HG02678 (cell line): ENCODE data around the gene IGF2BP3.
"Not testable (repeated sequence)": the region's sequence is repeated elsewhere in the genome, so short reads cannot be mapped to it uniquely, and the experiment has no call there.

Experiments used
- ATAC-seq: cut with Tn5 transposase; IDR thresholded peaks from one replicate; pipeline ENCODE4 v1.9.1; 2021; ENCODE audit warnings: mild to moderate bottlenecking, moderate library complexity; ENCODE audit not compliant: unreplicated experiment

The IGF2BP3 gene

DNA sequence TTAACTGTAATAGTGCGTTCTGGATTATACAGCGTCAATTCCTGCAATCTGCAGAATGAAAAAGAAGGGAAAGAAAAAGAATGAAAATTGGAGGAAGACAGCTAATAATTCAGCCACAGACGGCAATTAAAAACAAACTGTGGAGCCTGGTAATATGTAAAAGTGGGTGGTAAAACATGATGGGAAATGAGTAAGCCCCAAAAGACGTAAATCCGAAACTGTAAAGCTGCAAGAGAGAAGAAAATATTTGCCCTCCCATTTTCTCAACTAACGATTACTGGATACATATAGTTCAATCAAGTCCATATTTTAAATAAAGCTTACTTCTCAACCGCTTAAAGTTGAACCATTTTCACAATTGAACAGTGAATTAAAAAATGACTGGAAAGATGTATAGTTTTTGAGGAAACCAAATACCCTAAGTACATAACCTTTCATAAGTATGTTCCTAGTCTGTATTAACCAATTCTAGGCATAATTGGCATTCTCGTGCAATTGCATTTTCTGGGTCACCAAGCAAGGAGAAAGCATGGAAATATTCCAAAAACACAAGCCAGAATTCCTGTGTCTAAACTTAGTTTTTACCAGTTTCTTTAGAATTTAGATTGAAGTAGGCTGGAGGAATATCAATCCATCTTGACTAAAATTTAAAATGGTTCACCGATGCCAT is 126.3 kb downstream of the IGF2BP3 start:
- ATAC-seq, result no peak

DNA sequence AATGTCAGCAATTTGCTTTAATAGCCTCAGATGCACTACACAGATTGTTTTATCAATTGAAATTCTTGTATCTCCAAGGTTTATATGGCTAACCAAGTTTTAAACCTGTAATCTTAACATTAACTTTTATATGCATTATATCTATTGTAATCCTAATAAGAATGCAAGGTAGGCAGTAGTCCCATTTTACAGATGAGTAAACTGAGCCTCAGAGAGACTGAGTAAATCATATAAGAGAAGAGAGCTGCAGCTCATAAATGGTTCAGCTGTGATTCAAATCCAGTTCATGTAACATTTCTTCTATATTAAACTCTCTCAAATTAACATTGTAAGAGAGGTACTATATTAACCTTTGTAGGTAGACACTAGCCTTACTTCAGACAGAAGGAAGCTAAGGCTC is 127.2 kb downstream of the IGF2BP3 start:
- ATAC-seq, result no peak

DNA sequence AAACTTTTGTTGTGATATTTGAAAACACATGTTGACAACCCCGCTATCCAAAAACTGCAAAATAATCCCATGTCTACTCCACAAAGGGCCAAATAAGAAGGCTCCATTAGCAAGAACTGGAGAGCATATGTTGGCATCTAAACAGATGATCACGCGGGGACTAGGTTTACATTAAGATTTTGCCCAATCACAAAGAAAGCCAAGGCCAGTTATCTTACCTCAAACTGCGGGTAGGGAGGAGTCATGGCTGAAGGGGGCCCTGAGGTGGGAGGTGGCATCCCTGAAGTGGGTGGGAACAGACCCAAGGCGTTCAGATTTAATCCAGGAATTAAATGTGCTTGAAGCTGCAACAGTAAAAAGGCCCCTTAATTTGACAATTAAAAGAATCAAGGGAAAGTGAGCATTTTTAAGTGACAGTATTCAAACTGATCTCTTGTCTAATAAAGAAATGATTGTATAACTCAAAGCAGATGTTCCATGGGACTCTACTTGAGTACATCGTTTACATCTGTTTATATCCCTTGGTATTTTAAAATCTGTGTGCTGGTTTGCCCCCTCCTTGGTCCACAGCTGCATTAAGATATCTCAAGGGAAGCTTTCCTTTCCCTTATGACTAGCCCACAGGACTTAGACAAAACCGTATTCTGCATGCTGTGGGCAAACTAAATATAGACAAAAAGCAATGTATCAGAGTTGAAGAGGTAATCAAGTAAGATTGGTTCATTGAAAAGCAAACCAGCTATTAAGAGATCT is 128.3 kb downstream of the IGF2BP3 start:
- no peak for ATAC-seq

DNA sequence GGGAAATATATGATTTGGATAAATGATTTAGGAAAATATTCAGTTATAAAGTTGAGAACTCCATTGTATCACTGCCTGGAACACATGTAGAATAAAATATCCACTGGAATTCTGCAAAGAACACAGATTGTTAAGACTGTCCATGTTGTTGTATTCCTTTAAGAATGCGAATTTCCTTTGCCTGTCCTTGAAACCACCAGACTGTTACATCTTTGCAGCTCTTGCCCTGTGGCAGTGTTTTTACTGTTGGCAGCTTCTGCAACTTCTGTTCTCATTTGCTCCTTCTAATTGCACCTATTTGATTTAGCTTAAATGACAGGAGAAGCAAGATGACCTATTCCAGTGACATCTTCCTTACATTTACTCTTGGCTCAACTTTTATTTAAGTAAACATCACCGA is 131.4 kb downstream of the IGF2BP3 start:
- ATAC-seq, result no peak

DNA sequence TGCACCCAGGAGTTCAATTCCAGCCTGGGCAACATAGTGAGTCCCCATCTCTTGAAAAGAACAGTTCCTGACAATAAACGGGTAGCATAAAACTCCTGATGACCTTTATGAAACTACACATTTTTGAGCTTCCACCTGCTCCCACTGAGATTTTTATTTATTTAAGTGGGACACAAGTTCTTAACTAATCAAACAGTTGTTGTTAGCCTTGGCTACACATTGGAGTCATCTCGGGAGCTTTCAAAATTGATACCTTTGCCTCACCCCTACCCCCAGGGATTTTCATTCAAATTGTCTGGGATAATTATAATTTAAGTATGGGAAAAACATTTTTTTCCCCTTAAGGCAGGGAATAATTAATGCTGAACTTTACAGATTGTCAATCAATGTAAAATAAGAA is 131.9 kb downstream of the IGF2BP3 start:
- ATAC-seq, result no peak

DNA sequence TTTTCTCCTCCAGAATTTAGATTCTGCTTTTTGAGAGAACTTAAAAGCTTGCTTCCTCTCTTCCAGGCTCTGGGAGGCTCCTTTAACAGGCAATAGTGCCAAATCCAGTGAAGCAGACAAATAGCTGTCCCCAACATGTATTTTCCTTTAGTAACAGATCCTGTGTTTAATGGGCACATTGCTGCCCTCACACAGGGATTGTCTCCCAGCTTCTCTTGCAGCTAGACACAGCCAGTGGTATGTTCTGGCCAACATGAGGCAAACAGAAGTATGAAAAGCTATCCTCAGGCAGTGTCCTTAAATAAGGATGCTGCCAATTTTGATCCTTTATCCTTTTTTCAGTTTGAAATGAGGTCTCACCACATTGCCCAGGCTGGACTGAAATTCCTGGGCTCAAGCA is 132.9 kb downstream of the IGF2BP3 start:
- ATAC-seq, result no peak

DNA sequence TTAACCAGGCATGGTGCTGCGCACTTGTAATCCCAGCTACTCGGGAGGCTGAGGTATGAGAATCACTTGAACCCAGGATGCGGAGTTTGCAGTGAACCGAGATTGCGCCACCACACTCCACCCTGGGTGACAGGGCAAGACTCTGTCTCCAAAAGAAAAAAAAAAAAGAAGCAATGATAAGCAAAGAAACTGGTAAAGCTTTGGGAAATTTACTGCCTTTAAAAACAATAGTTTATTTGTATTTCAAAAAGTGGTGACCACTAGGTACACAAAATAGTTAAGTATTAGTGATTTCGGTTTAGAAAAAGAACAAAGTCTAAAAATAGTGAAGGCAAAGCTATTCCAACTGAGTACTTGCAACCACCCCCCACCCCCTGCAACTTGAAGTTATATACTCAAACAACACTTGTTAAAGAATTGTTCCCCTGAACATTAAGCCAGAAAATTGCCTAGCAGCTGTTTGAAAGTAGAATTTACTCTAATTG is 133.4 kb downstream of the IGF2BP3 start:
- no peak for ATAC-seq

DNA sequence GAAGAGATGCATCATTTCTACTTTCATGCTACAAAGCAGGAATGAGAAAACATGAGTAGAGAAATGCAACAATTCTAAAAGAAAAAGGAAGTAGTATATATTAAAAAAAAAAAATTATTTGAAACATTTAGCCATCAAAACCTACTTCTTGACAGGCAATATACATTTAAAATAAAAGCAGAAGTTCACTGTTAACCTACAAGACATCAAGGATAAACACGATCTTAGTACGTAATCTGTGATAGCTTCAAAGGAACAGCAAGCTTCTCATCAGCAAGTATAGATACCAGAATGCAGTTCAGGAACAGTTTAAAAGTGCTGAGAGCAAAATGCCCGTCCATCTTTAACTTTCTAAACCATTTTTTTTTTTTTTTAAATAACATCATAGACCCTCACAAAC is 134.2 kb downstream of the IGF2BP3 start:
- ATAC-seq, result no peak

DNA sequence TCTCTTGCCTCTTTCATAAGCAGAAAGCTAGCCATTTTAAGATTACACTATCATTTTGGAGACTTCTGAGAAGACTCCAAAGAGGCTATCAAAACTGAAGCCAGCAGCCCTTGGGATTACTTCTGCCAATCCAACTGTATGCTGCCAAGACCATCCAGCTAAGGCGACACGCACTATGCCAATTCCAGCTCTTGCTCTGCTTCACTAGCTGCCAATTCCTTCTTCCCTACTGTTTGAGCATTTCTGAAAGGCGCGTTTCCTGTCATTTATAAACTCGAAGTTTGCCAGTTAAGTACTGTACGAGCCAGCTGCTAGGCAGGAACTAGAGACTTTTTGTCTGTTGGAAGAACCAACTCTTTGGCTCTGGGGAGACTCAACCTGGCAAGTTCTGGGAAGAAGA is 134.7 kb downstream of the IGF2BP3 start:
- ATAC-seq, result no peak

DNA sequence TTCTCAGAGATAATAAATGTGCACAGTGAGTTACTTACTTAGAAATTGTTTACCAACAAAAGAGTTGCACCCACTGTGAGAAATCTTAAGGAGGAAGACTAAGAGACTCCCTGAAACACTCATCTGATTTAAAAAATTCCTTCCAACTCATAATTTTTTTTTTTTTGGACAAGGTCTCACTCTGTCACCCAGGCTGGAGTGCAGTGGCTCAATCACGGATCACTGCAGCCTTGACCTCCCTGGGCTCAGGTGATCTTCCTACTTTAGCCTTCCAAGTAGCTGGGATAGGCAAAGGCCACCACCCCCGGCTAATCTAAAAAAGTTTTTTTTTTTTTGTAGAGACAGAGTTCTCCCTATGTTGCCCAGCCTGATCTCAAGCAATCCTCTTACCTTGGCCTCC is 135.2 kb downstream of the IGF2BP3 start:
- ATAC-seq, result no peak

DNA sequence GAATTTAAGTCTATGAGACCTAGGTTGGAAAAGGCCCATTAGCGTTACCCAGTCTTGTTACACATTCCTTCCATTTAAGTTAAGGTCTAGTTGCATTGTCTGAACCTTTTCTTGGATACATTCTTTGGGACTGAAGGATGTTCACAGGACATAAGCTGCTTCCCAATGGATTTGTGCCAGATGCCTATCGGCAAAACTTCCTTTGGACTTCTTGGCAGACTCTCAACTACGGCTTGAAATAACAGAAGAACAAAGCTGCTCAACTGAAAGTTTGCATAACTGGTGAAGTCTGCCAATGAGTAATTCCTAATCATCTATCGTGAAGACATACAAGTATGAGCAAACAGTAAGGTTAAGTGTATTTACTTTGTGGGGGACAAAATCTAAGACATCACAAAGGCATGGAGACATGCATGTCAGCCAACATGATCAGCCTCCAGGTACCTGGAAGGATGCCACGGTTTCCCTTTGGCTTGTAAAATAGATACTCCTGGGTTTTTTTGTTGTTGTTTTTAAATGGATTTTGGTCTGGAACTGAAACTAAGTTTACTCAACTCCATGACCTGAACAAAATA is 135.7 kb downstream of the IGF2BP3 start:
- no peak for ATAC-seq

DNA sequence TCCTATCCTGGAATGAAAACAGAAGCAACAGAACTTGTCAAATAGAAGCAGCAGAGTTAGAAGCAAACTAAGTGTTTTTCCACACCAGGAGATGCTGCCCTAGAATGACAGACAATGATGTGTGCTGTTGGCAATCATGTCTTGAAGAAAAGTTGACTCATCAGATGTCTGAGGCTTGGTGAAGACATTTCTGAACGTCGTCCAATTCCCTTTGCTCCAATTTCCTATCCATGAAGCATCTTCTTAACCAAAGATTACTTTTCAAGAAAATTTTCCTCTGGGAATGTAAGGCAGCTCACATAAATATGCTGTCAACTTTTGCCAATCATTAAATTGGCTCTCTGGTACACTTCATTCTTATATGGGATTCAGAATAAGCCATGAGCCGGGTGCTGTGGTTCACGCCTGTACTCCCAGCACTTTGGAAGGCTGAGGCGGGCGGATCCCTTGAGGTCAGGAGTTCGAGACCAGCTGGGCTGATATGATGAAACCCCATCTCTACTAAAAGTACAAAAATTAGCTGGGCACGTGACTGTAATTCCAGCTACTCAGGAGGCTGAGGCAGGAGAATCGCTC is 136.5 kb downstream of the IGF2BP3 start:
- ATAC-seq, result no peak

DNA sequence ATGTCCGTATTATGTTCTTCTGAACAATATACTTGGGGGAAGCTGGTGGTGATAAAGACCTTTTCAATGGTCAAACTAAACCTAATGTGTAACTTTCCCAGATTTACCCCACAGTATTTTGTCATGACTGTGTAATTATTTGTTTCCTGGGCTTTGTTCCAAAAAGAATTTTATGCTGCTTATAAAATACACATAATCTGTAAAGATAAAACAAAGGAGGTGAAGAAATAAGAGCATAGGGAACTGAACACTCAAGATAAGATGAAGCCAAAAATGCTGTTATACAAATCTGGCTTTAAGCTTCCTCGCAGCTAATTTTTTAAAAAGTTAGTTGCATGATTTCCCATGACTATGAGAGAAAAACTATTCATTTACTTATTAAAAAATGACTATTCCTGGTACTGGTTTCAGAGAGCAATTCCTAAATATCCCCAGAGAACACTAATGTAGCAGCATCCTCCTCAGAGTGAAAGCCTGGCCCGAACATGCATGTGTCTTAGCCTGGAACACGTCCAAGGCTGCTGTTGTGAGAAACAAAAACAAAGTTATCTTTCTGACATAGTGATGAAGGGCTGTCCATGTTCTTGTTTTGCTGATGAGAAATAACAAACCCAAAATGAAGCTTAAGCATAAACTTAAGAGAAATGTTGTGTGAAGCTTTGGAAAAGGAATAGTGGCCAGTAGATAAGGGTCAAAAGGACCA is 137.2 kb downstream of the IGF2BP3 start:
- ATAC-seq, result no peak

DNA sequence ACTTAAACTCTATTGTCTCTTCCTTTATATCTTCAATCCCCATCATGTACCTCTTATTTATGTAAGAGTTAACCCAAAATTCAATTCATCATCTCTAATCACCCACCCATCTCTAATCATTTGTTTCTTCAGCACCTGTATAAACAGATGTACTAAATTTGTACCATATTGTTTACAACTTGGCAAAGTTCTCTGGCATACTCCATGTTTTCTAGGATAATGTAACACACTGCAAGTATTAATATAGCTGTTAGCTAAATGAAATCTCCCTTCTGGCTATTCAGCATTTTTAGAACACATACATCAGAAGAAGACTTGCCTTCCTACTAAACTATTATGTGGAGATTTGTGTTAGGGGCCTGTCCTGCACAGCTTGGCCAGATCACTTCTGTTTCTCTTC is 138.1 kb downstream of the IGF2BP3 start:
- ATAC-seq, result no peak

DNA sequence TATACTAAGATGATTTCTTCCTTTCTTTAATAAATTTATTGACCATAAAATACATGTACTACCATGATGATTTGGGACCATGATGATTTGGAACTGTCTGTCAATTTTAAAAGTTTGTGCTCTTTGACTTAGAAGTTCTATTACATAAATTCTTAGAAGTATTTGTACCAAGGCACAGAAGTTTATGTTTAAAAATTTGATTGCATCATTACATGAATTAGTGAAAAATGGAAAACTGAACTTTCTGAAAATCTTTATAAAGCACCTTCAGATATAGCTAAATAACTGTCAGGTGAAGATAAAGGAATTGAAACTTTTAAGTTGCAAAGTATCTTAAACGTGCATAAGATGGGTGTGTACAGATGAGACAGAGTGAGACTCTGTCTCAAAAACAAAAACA is 139.2 kb downstream of the IGF2BP3 start:
- ATAC-seq, result no peak

DNA sequence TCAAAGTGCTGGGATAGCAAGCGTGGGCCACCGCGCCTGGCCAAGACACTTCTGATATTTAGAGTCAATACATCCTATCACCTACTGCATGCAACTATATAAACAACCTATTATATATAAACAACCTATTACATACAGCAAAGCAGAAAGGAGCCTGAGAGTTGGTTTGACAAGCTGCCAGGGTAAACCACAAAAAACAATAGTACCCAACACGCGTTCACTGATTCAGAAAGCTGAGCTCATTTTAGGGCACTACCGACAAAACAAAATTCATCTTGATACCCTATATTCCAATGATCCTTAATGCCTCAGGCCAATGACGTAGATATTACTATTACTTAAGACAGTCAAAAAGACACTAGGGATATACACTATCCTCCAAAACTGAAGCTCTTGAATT is 154.9 kb downstream of the IGF2BP3 start:
- no peak for ATAC-seq

DNA sequence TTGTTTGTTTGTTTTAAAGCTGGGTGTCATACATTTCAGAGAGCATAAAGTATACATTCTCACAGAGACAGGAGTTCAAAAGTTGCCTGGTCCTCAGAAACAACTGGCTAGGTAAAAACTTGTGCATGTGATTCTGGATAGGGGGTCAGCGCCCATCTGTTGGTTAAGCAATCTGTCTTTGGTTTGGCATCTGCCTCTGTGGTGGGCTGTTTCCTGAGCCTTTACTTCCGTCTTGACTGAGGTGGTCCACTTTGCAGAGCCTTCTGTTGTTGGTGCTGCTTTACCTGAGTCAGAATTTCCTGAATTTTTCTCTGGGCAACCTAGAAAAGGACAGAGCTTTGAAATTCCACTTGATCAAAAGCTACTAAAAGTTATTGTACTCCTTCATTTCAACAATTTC is 158.2 kb downstream of the IGF2BP3 start:
- not testable (repeated sequence) for ATAC-seq

DNA sequence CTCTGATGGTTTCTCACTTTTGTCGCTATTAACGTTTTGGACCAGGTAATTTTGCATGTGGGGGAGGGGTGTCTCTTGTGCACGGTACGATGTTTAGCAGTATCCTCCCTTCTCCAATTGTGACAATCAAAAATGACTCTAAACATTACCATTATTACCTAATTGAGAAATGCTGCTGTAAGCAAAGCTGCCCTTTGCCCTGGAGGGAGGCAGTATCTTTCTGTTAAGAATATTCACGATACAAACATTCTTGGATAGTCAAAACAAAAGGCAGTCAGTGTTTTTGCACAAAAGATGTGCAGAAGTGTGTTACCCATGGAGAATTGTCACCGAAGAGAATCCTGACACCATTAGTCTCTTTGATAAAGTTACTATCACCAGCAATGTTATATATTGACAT is 161.5 kb downstream of the IGF2BP3 start:
- no peak for ATAC-seq

DNA sequence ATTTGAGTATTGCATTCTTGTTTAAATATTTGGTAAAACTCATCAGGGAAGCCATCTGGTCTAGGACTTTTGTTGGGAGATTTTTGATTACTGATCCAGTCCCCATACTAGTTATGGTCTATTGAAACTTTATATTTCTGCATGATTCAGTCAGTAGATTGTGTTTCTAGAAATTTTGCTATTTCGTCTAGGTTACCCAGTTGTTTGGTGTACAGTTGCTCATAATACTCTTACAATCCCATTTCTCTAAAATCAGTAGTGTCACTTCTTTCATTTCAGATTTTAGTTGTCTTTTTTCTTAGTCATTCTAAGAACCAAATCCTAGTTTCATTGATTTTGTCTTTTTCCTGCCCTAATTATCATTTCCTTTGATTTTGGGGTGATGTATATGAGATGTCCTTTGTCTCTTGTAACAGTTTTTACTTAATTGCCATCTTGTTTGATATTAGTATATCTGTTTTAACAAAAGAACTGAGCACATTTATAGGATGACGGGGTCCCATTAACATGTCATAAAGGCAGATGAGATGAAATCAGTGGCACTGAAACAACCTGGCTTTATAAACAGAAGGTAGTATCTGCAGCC is 163.3 kb downstream of the IGF2BP3 start:
- ATAC-seq, result no peak

DNA sequence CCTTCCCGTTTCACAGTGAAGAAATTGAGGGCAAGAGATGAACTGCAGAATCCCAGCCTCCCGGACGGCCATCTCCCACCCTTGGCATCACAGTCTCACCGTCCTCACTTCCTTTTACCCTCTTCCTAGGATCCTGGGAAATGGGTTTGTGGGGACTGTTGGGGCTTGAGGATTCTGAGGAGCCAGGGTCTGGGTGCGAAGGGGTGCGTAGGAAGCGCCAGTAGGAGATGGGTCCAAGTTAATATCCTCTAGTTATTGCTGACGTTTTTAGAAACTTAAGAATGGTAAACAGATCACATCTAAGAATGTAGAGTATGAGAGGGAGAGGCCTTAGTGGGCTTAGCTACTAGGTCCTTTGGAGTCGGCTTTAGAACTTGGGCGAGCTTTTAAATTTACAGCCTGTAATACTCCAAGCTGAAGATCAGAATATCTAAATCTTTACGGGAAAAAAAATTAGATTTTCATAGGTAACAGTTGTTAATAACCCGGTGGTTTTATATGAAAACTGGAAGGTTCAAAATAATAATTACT is 170.5 kb downstream of the IGF2BP3 start:
- no peak for ATAC-seq
